GM23248 (cell line): ENCODE data around the gene CCDC187. TPM values are rescaled to one million over a fixed set of nuclear protein-coding genes. Genes with fewer than 3 reads are reported as not detected.

Experiments
- DNase-seq: peaks from one replicate; pipeline ENCODE4 v3.0.0-alpha.2; 2015
- H2AFZ ChIP-seq: fragments of 200-600 bp; sonication (generic); 2 replicates; pipeline ENCODE4 v1.6.1; 2016; ENCODE audit warnings: antibody characterized with exemption
- H3F3A ChIP-seq: fragments of 200-600 bp; sonication (generic); 2 replicates; pipeline ENCODE4 v1.6.1; 2016; ENCODE audit warnings: mild to moderate bottlenecking, antibody characterized with exemption, mixed run types; ENCODE audit not compliant: insufficient read depth
- H3K27ac ChIP-seq: fragments of 200-600 bp; sonication (generic); 2 replicates; pipeline ENCODE4 v1.5.1; 2016; ENCODE audit warnings: mild to moderate bottlenecking
- H3K27me3 ChIP-seq: fragments of 200-600 bp; sonication (generic); replicated peaks from 2 replicates; pipeline ENCODE4 v1.6.1; 2016; ENCODE audit warnings: mild to moderate bottlenecking; ENCODE audit not compliant: insufficient read depth
- H3K36me3 ChIP-seq: fragments of 200-600 bp; sonication (generic); 2 replicates; pipeline ENCODE4 v1.6.1; 2016; ENCODE audit warnings: low read depth, mild to moderate bottlenecking
- H3K4me1 ChIP-seq: fragments of 200-600 bp; sonication (generic); 2 replicates; pipeline ENCODE4 v1.6.1; 2016; ENCODE audit warnings: mild to moderate bottlenecking; ENCODE audit not compliant: insufficient read depth
- H3K4me2 ChIP-seq: fragments of 200-600 bp; sonication (generic); one replicate; pipeline ENCODE4 v1.6.1; 2016; ENCODE audit warnings: mild to moderate bottlenecking; ENCODE audit not compliant: unreplicated experiment
- H3K4me3 ChIP-seq: fragments of 200-600 bp; sonication (generic); 2 replicates; pipeline ENCODE4 v1.5.1; 2016; ENCODE audit warnings: mild to moderate bottlenecking
- H3K79me2 ChIP-seq: fragments of 200-600 bp; sonication (generic); 2 replicates; pipeline ENCODE4 v1.6.1; 2016; ENCODE audit warnings: mild to moderate bottlenecking; ENCODE audit not compliant: insufficient read depth
- H3K9ac ChIP-seq: fragments of 200-600 bp; sonication (generic); 2 replicates; pipeline ENCODE4 v1.6.1; 2016; ENCODE audit warnings: mild to moderate bottlenecking
- H3K9me2 ChIP-seq: fragments of 200-600 bp; sonication (generic); 2 replicates; pipeline ENCODE4 v1.6.1; 2016; ENCODE audit warnings: mixed run types, mild to moderate bottlenecking, moderate library complexity; ENCODE audit not compliant: insufficient read depth
- H3K9me3 ChIP-seq: fragments of 200-600 bp; sonication (generic); one replicate; pipeline ENCODE4 v1.6.1; 2017; ENCODE audit warnings: low read depth
- H4K20me1 ChIP-seq: fragments of 200-600 bp; sonication (generic); 2 replicates; pipeline ENCODE4 v1.6.0; 2016; ENCODE audit not compliant: insufficient read depth
- EZH2 ChIP-seq: fragments of 200-600 bp; sonication (generic); IDR thresholded peaks from 2 replicates; pipeline ENCODE4 v1.6.1; 2018; ENCODE audit warnings: antibody characterized with exemption, mild to moderate bottlenecking; ENCODE audit not compliant: insufficient read depth, poor library complexity, severe bottlenecking
- EZH2phosphoT487 ChIP-seq: fragments of 200-600 bp; sonication (generic); IDR thresholded peaks from 2 replicates; pipeline ENCODE4 v1.6.1; 2018; ENCODE audit warnings: antibody characterized with exemption, moderate library complexity, mild to moderate bottlenecking, low read depth; ENCODE audit not compliant: insufficient read depth
- whole genome bisulfite sequencing, 2 experiments: methylation state at CpG; one replicate each; pipeline ENCODE4 v1.1.6; 2015 to 2017; ENCODE audit warnings: low lambda C conversion rate in 2 of 2, low coverage in 1 of 2; ENCODE audit errors: missing lambda C conversion rate in 2 of 2; 5-methylcytosine and 5-hydroxymethylcytosine counted together
- in situ Hi-C: fragments of 300-500 bp; cut with MboI; formaldehyde crosslinking; loops from 2 replicates; pipeline ENCODE4 v1.15.0; 2020
- polyA plus RNA-seq: library from polyadenylated mRNA; unstranded; fragments of >200 nt; fragmentation: Nextera tagmentation; extraction: Ambion mirVana; gene quantifications from 2 replicates; pipeline ENCODE4 v1.2.1, GENCODE V29; 2016
- total RNA-seq: library from RNA; depleted of rRNA; stranded (reverse); fragments of >200 nt; shearing (Covaris generic); gene quantifications from 2 replicates; pipeline ENCODE4 v1.2.3, GENCODE V29; 2014

CCDC187 gene
- total and polyA plus RNA-seq, 2 experiments from 2014 or later: not detected

DNA sequence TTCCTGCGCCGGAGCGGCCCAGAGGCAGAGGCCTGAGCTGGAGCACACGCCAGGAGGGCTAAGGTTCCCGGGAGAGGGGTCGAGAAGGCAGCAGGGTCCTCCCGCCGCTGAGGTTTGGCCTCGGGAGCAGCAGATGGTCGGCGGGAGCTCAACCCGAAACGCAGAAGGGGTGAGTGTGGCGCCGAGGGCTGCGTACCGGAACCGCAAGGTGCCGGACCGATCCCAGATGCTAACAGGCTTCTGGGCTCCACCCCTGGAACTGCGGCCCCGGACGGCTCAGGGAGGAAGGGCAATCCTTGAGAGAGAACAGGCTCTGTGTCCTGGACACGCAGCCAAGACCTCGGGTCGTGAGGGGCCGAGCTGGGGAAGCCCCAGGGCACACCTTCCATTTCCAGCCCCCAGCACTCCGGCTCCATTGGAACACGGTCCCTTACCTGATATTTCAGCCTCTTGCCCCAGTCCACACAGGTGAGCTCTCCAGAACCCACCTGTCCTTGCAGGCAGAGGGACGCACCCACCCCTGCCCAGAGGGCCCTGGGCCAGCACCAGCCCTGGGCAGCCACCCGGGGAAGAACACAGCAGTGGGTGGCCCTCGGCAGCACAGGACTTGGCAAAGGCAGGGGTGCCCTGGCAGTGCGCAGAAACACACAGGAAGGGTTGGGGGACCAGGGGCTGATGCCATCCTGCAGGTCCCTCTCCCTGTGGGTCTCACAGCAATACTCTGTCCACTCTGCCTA, 100.3 kb downstream of the CCDC187 start:
- H3K4me1 ChIP-seq: no peaks in the 10 kb centered on the region
- H3K9me3 ChIP-seq: no peaks in the 10 kb centered on the region
- 16 to 22% methylated on average over 29 to 33 of the region's 33 CpGs for WGBS, 2 experiments
- no peaks in the 10 kb centered on the region for H3K36me3 ChIP-seq
- no peaks in the 10 kb centered on the region for H3F3A ChIP-seq
- H4K20me1 ChIP-seq: no peaks in the 10 kb centered on the region
- TF ChIP-seq EZH2: no peak
- TF ChIP-seq EZH2phosphoT487: no peak
- no peak for DNase-seq
- no peaks in the 10 kb centered on the region for H3K9me2 ChIP-seq
- H3K79me2 ChIP-seq: no peaks in the 10 kb centered on the region
- H3K4me3 ChIP-seq: no peak overlapping the region
- H3K4me2 ChIP-seq: no peak overlapping the region
- H3K9ac ChIP-seq: no peak overlapping the region
- in situ Hi-C loops: no loop called here
- H2AFZ ChIP-seq: no peak overlapping the region
- no peak overlapping the region for H3K27ac ChIP-seq
- peaks cover 50% of the 10 kb centered on the region for H3K27me3 ChIP-seq

DNA sequence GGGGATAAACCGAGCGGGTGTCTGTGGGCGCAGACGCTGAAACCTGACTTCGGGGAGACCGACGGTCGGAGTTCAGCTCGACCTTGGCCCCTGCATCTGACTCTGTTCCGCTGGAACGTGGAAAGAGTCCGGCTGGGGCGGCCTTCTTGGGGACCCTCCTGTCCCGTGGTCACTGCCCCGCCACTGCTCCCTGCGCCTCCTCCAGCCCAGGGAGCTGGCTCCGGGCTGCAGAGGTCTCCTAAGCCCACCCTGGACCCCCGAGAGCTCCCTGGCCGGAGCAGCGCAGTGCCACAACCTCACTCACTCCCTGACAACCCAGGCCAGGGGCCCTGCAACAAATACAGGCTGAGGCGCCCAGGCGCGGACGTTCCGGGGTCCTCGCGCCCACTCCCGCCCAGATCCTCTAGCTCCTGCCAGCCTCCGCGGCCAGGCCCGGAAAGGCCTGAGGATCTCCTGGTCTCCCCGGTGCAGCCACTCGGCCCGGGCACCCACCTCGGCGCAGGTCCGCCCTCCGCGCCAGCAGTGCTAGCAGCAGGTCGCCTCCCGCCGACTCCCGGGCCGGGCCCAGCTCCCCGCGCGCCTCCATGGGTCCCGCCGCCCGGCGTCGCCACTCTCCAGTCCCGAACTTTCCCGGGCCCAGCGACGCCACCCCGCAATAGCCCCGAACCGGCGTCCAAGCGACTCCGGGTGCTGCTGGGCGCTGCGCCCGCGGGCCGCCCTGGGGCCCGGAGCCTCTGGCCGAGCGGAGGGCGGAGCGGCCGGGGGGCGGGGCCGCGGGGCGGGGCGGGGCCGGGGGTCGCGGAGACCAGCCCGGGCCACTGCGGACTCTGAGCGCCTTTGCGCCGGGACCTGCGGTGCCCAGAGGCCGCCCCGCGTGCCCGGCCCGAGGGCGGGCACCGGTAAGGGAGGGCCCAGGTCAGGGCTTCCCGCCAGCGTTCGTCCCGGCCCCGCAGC, 101.2 kb downstream of the CCDC187 start:
- TF ChIP-seq EZH2phosphoT487 (no peak), EZH2 (peak; percentile 51)
- no peaks in the 10 kb centered on the region for H4K20me1 ChIP-seq
- H3K4me2 ChIP-seq: no peak overlapping the region
- no peak overlapping the region for H3K27ac ChIP-seq
- no peaks in the 10 kb centered on the region for H3K79me2 ChIP-seq
- no peak overlapping the region for H3K9ac ChIP-seq
- H3F3A ChIP-seq: no peaks in the 10 kb centered on the region
- in situ Hi-C loops: no loop called here
- no peaks in the 10 kb centered on the region for H3K9me2 ChIP-seq
- no peaks in the 10 kb centered on the region for H3K9me3 ChIP-seq
- H3K36me3 ChIP-seq: no peaks in the 10 kb centered on the region
- H2AFZ ChIP-seq: no peak overlapping the region
- DNase-seq: no peak
- 11 to 15% methylated on average over 56 to 63 of the region's 99 CpGs for WGBS, 2 experiments
- H3K4me1 ChIP-seq: no peaks in the 10 kb centered on the region
- no peak overlapping the region for H3K4me3 ChIP-seq
- H3K27me3 ChIP-seq: peaks cover 58% of the 10 kb centered on the region

DNA sequence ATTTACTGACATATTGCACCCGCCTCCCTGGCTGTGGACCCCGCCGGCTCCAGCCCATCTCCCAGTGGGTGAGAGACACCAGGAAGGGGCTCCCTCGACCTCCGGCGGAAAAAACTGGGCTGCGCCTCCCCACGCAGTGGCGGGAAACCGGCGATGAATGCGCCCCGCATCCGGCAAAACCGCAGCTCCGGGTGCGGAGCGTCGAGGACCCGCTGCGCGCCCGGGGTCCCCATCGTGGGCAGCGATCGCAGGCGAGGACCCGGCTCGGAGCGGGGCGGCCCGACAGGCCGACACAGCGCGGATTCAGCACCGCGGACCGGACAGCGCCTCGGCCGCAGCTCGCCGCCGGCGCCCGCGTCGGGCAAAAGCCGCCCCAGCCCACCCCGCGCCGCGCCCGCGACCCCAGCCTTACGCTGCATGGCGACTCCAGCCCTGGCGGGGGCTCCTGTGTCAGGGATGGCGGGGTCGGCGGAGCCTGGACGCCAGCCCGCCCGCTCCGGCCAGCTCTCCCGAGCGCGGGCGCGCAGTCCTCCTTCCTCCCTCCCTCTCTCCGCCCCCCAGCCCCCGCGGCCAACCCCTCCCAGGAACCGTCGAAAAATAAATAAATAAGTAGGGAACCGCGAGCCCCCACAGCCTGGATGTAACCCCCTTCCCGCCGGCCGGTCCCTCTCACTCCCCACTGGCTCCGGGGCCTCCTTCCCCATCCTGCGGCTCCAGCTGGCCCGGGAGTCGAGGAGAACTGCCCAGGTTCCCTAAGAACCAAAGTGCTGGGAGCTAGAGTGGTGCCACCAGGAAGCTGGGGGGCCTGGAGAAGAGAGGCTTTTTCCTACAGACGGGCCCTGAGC, 102.1 kb downstream of the CCDC187 start:
- no peaks in the 10 kb centered on the region for H3F3A ChIP-seq
- TF ChIP-seq EZH2 (peak; percentile 7), EZH2phosphoT487 (peak; percentile 54; the same call in 1 of the 2 replicates)
- no peaks in the 10 kb centered on the region for H3K4me1 ChIP-seq
- no peak overlapping the region for H3K4me2 ChIP-seq
- peak; percentile 54 for DNase-seq
- no peaks in the 10 kb centered on the region for H3K36me3 ChIP-seq
- no peaks in the 10 kb centered on the region for H3K9me3 ChIP-seq
- H3K27ac ChIP-seq: no peak overlapping the region
- no peak overlapping the region for H2AFZ ChIP-seq
- in situ Hi-C loops: no loop called here
- H3K9me2 ChIP-seq: no peaks in the 10 kb centered on the region
- no peaks in the 10 kb centered on the region for H3K79me2 ChIP-seq
- no peak overlapping the region for H3K9ac ChIP-seq
- H3K4me3 ChIP-seq: no peak overlapping the region
- 8 to 14% methylated on average over 41 to 73 of the region's 85 CpGs for WGBS, 2 experiments
- no peaks in the 10 kb centered on the region for H4K20me1 ChIP-seq
- H3K27me3 ChIP-seq: peaks cover 67% of the 10 kb centered on the region

DNA sequence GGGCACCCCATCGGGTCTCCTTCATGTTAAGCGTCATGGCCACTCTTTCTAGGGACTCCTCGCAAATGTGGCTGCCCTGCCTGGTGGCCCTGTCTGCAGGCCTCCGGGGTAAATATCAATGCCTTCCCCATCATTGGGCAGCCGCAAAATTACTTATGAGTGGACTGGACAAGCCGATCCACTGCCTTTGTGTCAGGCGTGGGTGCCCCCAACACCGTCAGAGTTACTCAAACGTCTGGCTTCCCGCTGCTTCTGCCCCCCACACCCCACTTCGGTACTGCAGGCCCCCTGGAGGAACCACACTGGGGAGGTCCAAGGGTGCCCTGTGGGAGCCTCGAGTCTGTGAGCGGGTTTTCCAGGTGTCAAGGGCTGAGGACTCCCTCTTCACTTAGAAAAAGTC, 102.7 kb downstream of the CCDC187 start:
- no peaks in the 10 kb centered on the region for H3K9me2 ChIP-seq
- no peak overlapping the region for H3K4me2 ChIP-seq
- H2AFZ ChIP-seq: no peak overlapping the region
- no peak for DNase-seq
- H3K4me3 ChIP-seq: no peak overlapping the region
- H3K9ac ChIP-seq: no peak overlapping the region
- in situ Hi-C loops: no loop called here
- no peak overlapping the region for H3K27ac ChIP-seq
- no peaks in the 10 kb centered on the region for H3K36me3 ChIP-seq
- no peak for TF ChIP-seq EZH2
- no peak for TF ChIP-seq EZH2phosphoT487
- H4K20me1 ChIP-seq: no peaks in the 10 kb centered on the region
- no peaks in the 10 kb centered on the region for H3K4me1 ChIP-seq
- WGBS, 2 experiments: 31% methylated on average over 13 of the region's 13 CpGs
- peaks cover 73% of the 10 kb centered on the region for H3K27me3 ChIP-seq
- no peaks in the 10 kb centered on the region for H3K9me3 ChIP-seq
- no peaks in the 10 kb centered on the region for H3K79me2 ChIP-seq
- H3F3A ChIP-seq: no peaks in the 10 kb centered on the region
